ENCODE measurements around the gene STRIT1. TPM values are rescaled to one million over a fixed set of nuclear protein-coding genes. Genes with fewer than 3 reads are reported as not detected.

STRIT1 gene
- total and polyA plus RNA-seq, 9 of the 15 experiments (the other 6 are each of a cell fraction or from before 2014, with no cell fraction given), result not detected

GRCh38 chr3:155323063-155323666 is 29.7 kb upstream of the STRIT1 start (continued):
- TF ChIP-seq PREB (CRISPR knock-in tag; IDR thresholded peaks at IDR 0.05), result no peak
- TF ChIP-seq ZFP1 (CRISPR knock-in tag; IDR thresholded peaks at IDR 0.05), result peak; percentile 81
- no peak for TF ChIP-seq NR2C2 (CRISPR knock-in tag; IDR thresholded peaks at IDR 0.05)
- TF ChIP-seq NR2C2 (tag; IDR thresholded peaks at IDR 0.05), result no peak
- TF ChIP-seq JUND (IDR thresholded peaks at IDR 0.05; ENCODE audit: borderline replicate concordance, low read depth, low read length), result peak; percentile 42; the same call in 1 of the 2 replicates
- TF ChIP-seq JUND (tag; IDR thresholded peaks at IDR 0.05; ENCODE audit: borderline replicate concordance, low read depth, low read length), result no peak
- peak; percentile 74 to 94 (median 80) for TF ChIP-seq CTCF (IDR thresholded peaks at IDR 0.05 in 2 of 3, conservative IDR thresholded peaks at IDR 0.05 in 1 of 3; ENCODE audit: insufficient read depth in 2 of 3, low read depth in 1 of 3, low read length in 3 of 3)
- 0 out of 4 replicates have a peak, but pooled peaks of 1 of the 2 experiments have one; percentile 19 for TF ChIP-seq ARNT (IDR thresholded peaks at IDR 0.05)
- no peak for TF ChIP-seq POU5F1 (IDR thresholded peaks at IDR 0.05; ENCODE audit: borderline replicate concordance, low read depth, low read length, partially characterized antibody)
- TF ChIP-seq TBL1XR1 (IDR thresholded peaks at IDR 0.05; ENCODE audit: low read length in 2 of 2), result peak in 1 of 2 experiments; percentile 46; a peak in 1 of 4 replicates
- peak in 1 of 2 experiments; percentile 31; a peak in 1 of 4 replicates for TF ChIP-seq RCOR1 (IDR thresholded peaks at IDR 0.05; ENCODE audit: borderline replicate concordance in 1 of 2, low read depth in 2 of 2, low read length in 2 of 2)
- TF ChIP-seq RAD21 (CRISPR knock-in tag; conservative IDR thresholded peaks at IDR 0.05 in 1 of 2, IDR thresholded peaks at IDR 0.05 in 1 of 2), result peak; percentile 98
- TF ChIP-seq, protein P1, sequence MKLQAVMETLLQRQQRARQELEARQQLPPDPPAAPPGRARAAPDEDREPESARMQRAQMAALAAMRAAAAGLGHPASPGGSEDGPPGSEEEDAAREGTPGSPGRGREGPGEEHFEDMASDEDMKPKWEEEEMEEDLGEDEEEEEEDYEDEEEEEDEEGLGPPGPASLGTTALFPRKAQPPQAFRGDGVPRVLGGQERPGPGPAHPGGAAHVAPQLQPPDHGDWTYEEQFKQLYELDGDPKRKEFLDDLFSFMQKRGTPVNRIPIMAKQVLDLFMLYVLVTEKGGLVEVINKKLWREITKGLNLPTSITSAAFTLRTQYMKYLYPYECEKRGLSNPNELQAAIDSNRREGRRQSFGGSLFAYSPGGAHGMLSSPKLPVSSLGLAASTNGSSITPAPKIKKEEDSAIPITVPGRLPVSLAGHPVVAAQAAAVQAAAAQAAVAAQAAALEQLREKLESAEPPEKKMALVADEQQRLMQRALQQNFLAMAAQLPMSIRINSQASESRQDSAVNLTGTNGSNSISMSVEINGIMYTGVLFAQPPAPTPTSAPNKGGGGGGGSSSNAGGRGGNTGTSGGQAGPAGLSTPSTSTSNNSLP (IDR thresholded peaks at IDR 0.05; ENCODE audit: borderline replicate concordance, low read depth, low read length), result 0 out of 2 replicates have a peak, but pooled peaks have one; percentile 43
- TF ChIP-seq, protein P2, sequence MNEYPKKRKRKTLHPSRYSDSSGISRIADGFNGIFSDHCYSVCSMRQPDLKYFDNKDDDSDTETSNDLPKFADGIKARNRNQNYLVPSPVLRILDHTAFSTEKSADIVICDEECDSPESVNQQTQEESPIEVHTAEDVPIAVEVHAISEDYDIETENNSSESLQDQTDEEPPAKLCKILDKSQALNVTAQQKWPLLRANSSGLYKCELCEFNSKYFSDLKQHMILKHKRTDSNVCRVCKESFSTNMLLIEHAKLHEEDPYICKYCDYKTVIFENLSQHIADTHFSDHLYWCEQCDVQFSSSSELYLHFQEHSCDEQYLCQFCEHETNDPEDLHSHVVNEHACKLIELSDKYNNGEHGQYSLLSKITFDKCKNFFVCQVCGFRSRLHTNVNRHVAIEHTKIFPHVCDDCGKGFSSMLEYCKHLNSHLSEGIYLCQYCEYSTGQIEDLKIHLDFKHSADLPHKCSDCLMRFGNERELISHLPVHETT (CRISPR knock-in tag; conservative IDR thresholded peaks at IDR 0.05 in 1 of 2, IDR thresholded peaks at IDR 0.05 in 1 of 2), result 0 out of 4 replicates have a peak, but pooled peaks of 1 of the 2 experiments have one; percentile 22
- peak; percentile 18; the same call in 1 of the 2 replicates for TF ChIP-seq BHLHE40 (IDR thresholded peaks at IDR 0.05; ENCODE audit: low read length)
- TF ChIP-seq MEIS2 (IDR thresholded peaks at IDR 0.05; ENCODE audit: partially characterized antibody), result peak; percentile 2
- TF ChIP-seq CHAMP1 (IDR thresholded peaks at IDR 0.05), result peak; percentile 68; the same call in 1 of the 2 replicates
